Endodermal cell (in vitro differentiated cells): ENCODE results near the gene CATSPERD. TPM values are rescaled to one million over a fixed set of nuclear protein-coding genes. Genes with fewer than 3 reads are reported as not detected.

Experiments used
- DNase-seq: peaks from one replicate; pipeline ENCODE4 v3.0.0-alpha.2; 2017
- H3K27ac ChIP-seq: 2 replicates; pipeline ENCODE4 v1.5.1; 2013; ENCODE audit warnings: mild to moderate bottlenecking, low read depth, low read length, moderate library complexity
- H3K27me3 ChIP-seq: 2 replicates; pipeline ENCODE4 v1.6.1; 2013; ENCODE audit warnings: mild to moderate bottlenecking, low read length, moderate library complexity; ENCODE audit not compliant: insufficient read depth, control insufficient read depth, poor library complexity, severe bottlenecking
- H3K36me3 ChIP-seq: 2 replicates; pipeline ENCODE4 v1.7.0; 2013; ENCODE audit warnings: mild to moderate bottlenecking, low read length, moderate library complexity; ENCODE audit not compliant: control insufficient read depth, insufficient read depth
- H3K4me1 ChIP-seq: one replicate; pipeline ENCODE4 v1.7.0; 2013; ENCODE audit warnings: low read length; ENCODE audit not compliant: control insufficient read depth, insufficient read depth
- H3K4me3 ChIP-seq: 2 replicates; pipeline ENCODE4 v1.5.1; 2013; ENCODE audit warnings: mild to moderate bottlenecking, low read length, moderate library complexity
- H3K9ac ChIP-seq: 2 replicates; pipeline ENCODE4 v1.6.1; 2013; ENCODE audit warnings: mild to moderate bottlenecking, low read length, moderate library complexity; ENCODE audit not compliant: poor library complexity, severe bottlenecking; ENCODE audit errors: extremely low read depth
- H3K9me3 ChIP-seq: 2 replicates; pipeline ENCODE4 v1.6.1; 2013; ENCODE audit warnings: mild to moderate bottlenecking, low read length, moderate library complexity; ENCODE audit not compliant: control insufficient read depth
- H3K27ac Mint-ChIP-seq: 2 replicates; pipeline ENCODE4 v1.8.0; 2020; ENCODE audit warnings: mixed read lengths
- H3K27me3 Mint-ChIP-seq: 2 replicates; pipeline ENCODE4 v1.8.0; 2021; ENCODE audit warnings: mild to moderate bottlenecking, mixed read lengths; ENCODE audit not compliant: insufficient read depth
- H3K36me3 Mint-ChIP-seq: 2 replicates; pipeline ENCODE4 v1.8.0; 2020; ENCODE audit warnings: low read depth, mixed read lengths
- H3K4me1 Mint-ChIP-seq: 2 replicates; pipeline ENCODE4 v1.8.0; 2020; ENCODE audit warnings: mixed read lengths
- H3K4me3 Mint-ChIP-seq: 2 replicates; pipeline ENCODE4 v1.8.0; 2020; ENCODE audit warnings: mild to moderate bottlenecking, moderate library complexity, mixed read lengths
- H3K9me3 Mint-ChIP-seq: 2 replicates; pipeline ENCODE4 v1.8.0; 2020; ENCODE audit warnings: mild to moderate bottlenecking, mixed read lengths
- CTCF ChIP-seq: fragments of 200-600 bp; sonication (generic); conservative IDR thresholded peaks from 2 replicates; pipeline ENCODE4 v1.5.0; 2021; ENCODE audit warnings: antibody characterized with exemption, mild to moderate bottlenecking
- WGBS, 2 experiments: methylation state at CpG; one replicate each; pipeline versions ENCODE4 v1.1.5 to v1.1.7; 2013; ENCODE audit warnings: missing lambda C conversion rate in 2 of 2, mixed read lengths in 1 of 2; ENCODE audit not compliant: insufficient coverage in 1 of 2, insufficient read length in 1 of 2; 5-methylcytosine and 5-hydroxymethylcytosine counted together
- total RNA-seq, 2 donors: library from RNA; stranded (reverse); fragmentation: NEBNext Ultra II Directional in 1 of 2; extraction: Animal tissue kit (Norgen Biotek cat#: 25700) in 1 of 2; gene quantifications; 2 replicates in 1 of 2; 3 replicates in 1 of 2; pipeline ENCODE4 v1.2.1, GENCODE V29; 2021

Gene CATSPERD
- total RNA-seq, 2 donors from 2014 or later: not detected

- no peaks in the 10 kb centered on the region for H3K9me3 ChIP-seq
- H3K27ac ChIP-seq: no peak overlapping the region
- H3K36me3 Mint-ChIP-seq: peaks cover 2% of the 10 kb centered on the region
- H3K9ac ChIP-seq: no peak overlapping the region
- H3K27me3 Mint-ChIP-seq: peaks cover 2% of the 10 kb centered on the region
- H3K4me1 Mint-ChIP-seq: no peaks in the 10 kb centered on the region
- H3K9me3 Mint-ChIP-seq: peaks cover 2% of the 10 kb centered on the region
- H3K4me3 ChIP-seq: no peak overlapping the region
- H3K4me1 ChIP-seq: no peaks in the 10 kb centered on the region
- H3K4me3 Mint-ChIP-seq: no peak overlapping the region
- peak; percentile 54 for TF ChIP-seq CTCF
- WGBS, 2 experiments: 87% methylated on average over 25 to 30 of the region's 30 CpGs
- no peak overlapping the region for H3K27ac Mint-ChIP-seq
- peak; percentile 87 for DNase-seq
- H3K36me3 ChIP-seq: no peaks in the 10 kb centered on the region
- no peaks in the 10 kb centered on the region for H3K27me3 ChIP-seq
Observed at GRCh38 chr19:5823579-5824281, 103.3 kb downstream of the CATSPERD start.

- peaks cover 2% of the 10 kb centered on the region for H3K9me3 Mint-ChIP-seq
- peaks cover under 1% of the 10 kb centered on the region for H3K27me3 Mint-ChIP-seq
- Histone ChIP-seq H3K9me3 (no peaks in the 10 kb centered on the region), H3K27me3 (no peaks in the 10 kb centered on the region), H3K36me3 (no peaks in the 10 kb centered on the region), H3K4me1 (no peaks in the 10 kb centered on the region), H3K27ac (no peak overlapping the region), H3K9ac (no peak overlapping the region), H3K4me3 (no peak overlapping the region)
- no peak for DNase-seq
- no peak for TF ChIP-seq CTCF
- no peaks in the 10 kb centered on the region for H3K4me1 Mint-ChIP-seq
- 91 to 93% methylated on average over 5 to 10 of the region's 10 CpGs for WGBS, 2 experiments
- H3K27ac Mint-ChIP-seq: no peak overlapping the region
- peaks cover 2% of the 10 kb centered on the region for H3K36me3 Mint-ChIP-seq
- H3K4me3 Mint-ChIP-seq: no peak overlapping the region
Observed at GRCh38 chr19:5824751-5825150, 104.3 kb downstream of the CATSPERD start.

GRCh38 chr19:5825178-5825577, 104.7 kb downstream of the CATSPERD start:
- Histone ChIP-seq H3K4me1 (no peaks in the 10 kb centered on the region), H3K36me3 (no peaks in the 10 kb centered on the region), H3K4me3 (no peak overlapping the region), H3K27ac (no peak overlapping the region), H3K27me3 (no peaks in the 10 kb centered on the region), H3K9ac (no peak overlapping the region), H3K9me3 (no peaks in the 10 kb centered on the region)
- Mint-ChIP-seq H3K9me3 (peaks cover 2% of the 10 kb centered on the region), H3K4me1 (no peaks in the 10 kb centered on the region), H3K36me3 (peaks cover 2% of the 10 kb centered on the region), H3K4me3 (no peak overlapping the region), H3K27ac (no peak overlapping the region), H3K27me3 (no peaks in the 10 kb centered on the region)
- WGBS, 2 experiments: 95 to 96% methylated on average over 16 to 21 of the region's 21 CpGs
- TF ChIP-seq CTCF: no peak
- DNase-seq: no peak
